NCI-H2107 (cell line): ENCODE data around the gene ITGB7.
A peak's percentile ranks its signal among the peaks of the same experiment; 100 is the strongest.

ENCODE experiments used
- DNase-seq: peaks from one replicate; lab custom pipeline; 2025; lab: John Stamatoyannopoulos, UW

ITGB7 gene

DNA sequence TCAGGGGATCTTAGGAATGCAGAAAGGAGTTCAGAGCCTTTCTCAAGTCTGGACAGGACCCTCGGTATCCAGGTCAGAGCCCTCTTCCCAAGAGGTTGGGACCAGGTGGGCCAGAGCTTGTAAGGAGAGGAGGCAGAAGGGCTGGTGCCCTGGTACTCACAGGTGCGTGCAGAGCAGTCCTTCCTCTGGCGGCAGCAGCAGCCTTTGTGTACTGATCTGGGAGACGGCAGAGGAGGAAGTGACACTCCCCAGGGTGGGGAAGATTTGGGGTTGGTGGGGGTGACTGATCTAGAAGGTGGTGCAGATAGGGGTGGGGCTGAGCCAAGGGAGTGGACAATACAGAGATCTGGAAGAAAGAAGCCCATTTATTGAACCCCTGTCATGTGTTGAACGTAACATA is at the start of gene ITGB7:
ITGB7 (minus strand) TSS at position 210 of the 400 bp plus-strand sequence. CDS start 6,808 bp downstream, outside the sequence.
- no peak for DNase-seq

GRCh38 chr12:53255996-53256395 is 48.9 kb upstream of the ITGB7 start:
- DNase-seq = no peak

- no peak for DNase-seq
Observed at GRCh38 chr12:53254816-53255545, 47.9 kb upstream of the ITGB7 start.

- DNase-seq = no peak
Observed at GRCh38 chr12:53253298-53253697, 46.2 kb upstream of the ITGB7 start.

DNA sequence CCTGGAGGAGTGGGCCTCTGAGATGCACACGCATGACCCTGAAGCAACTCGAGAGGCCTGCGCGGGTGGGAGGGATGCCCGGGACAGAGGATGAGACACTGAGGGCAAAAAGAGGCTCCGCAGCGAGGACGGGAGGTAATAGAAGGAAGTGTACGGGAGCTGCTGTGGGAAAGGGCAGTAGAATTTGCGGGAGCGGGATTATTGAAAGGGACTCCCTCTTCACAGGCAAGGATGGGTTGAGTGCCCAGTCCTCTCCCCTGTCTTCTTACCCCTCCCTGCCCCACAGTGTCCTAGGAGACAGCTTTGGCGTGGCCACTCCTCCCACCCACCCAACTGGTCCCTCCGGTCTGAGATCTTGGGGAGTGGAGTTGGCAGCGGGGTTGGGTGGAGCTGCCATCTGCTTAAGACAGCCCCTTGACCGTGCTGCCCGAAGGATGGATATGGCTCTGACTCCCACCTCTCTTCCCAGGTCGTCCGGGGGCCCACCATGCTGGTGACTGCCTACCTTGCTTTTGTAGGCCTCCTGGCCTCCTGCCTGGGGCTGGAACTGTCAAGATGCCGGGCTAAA is 45.4 kb upstream of the ITGB7 start:
- no peak for DNase-seq

DNA sequence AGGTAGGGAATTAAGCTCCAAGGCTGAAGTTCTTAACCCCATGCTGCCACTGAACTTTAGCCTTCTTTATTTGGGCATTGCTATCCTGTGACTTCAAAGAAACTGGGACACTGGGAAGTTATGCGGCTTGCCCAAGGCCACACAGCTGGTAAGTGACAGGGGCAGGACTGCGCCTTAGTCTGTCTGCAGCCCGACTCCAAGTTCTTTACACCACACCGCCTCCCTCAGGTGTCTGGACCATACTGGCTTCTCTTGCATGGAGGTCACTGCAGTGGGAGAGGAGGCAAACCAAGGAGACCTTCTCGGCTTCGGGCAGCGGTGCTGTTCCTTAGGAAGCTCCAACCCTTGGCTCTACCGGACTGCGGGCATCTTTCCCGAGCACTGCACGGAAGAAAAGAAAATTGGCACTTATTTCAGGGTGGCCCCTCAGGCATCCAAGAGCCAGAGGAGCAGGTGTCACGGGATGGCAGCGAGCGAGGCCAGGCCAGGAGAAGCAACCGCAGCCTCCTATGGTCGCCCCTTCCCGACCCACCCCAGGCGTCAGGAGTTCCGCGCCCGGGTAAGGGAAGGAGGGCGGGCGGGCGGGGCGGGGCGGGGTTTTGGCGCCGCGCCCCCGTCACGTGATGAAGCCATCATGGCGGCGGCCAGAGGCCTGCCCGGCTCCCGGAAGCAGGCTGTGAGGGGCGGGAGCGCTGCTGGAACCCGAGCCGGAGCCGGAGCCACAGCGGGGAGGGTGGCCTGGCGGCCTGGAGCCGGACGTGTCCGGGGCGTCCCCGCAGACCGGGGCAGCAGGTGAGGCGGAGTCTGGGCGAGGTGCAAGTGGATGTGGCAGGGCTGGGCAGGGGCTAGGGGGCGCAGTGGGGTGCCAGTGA is 44.7 kb upstream of the ITGB7 start:
- peak; percentile 64 for DNase-seq

- no peak for DNase-seq
Observed at GRCh38 chr12:53245286-53245685, 38.2 kb upstream of the ITGB7 start.

DNA sequence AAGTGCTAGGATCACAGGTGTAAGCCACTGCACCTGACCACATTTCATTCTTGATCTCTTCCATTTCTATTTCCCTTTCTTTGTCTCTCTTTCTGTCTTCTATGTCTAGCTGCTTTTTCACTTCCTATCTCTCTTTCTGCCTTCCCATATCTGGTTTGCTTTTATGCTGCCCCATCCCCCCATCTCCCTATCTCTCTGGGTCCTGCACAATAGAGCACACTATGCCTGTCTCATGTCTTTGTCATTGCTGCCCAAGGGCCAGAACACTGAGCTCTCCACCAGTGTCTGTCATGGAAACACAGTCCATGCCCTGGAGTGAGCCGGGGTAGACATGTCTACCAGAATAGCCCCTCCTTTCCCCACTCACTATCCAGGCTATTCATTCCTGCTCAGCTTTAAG is 37.3 kb upstream of the ITGB7 start:
- no peak for DNase-seq

DNA sequence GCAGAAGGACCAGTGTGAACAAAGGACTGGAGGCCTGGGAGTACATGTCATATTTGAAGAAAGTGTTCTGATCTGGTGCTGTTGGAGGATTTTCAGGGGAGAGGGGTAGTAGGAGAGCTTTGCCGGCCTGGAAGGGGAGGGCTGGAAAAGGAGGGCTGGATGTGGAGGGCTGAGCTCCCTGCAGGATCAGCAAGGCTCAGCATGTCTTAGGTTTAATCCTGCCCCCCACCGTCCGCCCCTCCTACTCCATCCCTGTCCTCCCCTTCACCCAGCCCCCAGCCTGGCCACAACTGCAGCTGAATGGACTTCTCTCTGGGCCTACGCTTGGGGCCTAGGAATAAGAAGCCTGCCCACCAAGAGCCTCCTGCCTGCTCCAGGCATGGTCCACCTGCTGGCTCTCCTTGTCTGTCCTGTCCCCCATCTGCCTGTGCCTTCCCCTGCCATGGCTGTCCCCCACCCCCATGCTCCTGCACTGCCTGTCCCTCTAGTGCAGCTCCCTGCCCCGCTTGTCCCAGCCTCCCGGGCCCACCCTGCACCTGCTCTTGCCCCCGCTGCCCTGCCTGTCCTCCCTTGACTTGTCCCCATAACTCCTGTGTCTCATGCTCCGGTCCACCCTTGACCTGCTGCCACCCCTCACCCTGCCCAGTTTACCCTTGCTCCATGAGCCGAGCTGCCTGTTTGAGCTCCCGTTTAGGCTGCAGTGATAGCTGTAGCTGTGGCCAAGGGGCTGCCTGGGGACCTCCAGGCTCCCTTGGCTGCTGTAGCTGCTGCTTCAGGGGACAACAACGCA is 34.8 kb upstream of the ITGB7 start:
- no peak for DNase-seq

- no peak for DNase-seq
Observed at GRCh38 chr12:53239643-53240258, 32.7 kb upstream of the ITGB7 start.

GRCh38 chr12:53236443-53237111 is 29.5 kb upstream of the ITGB7 start:
- no peak for DNase-seq

- no peak for DNase-seq
Observed at GRCh38 chr12:53235742-53236442, 28.8 kb upstream of the ITGB7 start.

GRCh38 chr12:53235164-53235563 is 28.1 kb upstream of the ITGB7 start:
- no peak for DNase-seq

GRCh38 chr12:53234271-53234914 is 27.3 kb upstream of the ITGB7 start:
- DNase-seq = no peak

DNA sequence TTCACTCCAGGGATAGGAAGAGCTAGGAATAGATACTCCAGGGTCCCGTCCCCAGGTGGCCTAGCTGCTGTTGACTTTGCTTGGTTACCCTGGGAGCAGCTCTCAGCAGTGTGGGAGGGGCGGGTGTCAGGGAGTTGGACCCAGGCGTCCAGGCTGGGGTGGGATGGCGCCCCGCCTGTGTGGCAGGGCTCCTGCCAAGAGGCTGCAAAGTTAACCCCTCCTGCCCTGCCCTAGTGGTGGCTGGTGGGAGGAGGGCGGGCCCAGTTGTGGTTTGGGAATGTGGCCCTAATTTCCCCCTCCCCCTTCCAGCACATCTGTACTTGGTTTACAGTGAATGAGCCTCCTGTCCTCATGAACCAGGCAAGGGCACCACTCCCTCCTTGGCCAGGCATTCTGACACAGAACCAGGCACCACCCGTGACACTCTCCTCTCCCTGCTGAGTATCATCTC is 26.6 kb upstream of the ITGB7 start:
- DNase-seq = no peak

DNA sequence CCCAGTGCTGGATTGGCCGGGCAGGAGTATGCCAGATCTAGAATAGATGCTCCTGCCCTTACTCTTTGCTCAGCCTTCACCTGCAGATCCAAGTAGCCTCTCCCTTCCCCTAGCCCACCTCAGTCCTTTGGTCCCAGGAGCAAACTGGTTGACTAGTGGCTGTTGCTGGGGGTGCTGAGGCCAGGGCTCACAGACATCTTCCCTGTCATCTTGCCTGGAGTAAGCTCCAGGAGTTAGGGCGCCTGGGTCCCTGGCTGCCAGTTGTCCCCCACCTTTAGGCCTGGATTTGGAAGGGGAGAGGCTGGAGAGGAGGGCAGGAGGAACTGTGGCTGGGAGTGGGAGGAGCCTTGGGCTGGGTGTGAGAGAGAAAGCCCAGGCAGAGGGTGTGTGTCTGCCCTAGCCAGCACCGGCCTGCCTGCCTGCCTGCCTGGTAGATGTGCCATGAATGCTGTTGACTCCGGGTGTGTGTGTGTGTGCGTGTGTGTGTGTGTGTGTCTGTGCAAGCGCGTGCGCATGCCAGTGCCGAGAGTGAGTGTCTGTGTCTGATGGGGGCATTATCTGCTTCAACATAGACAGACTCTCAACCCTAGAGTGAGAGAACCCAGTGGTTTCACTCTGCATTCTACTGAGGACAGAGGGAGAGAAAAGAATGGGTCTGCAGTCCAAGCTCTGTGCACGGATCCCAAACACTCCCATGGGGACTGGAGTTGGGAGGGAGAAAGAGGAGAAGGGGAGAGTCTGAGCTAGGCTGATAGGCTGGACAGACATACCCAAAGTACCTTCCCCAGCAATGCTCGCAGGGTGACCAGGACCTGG is 25.8 kb upstream of the ITGB7 start:
- no peak for DNase-seq

- DNase-seq = no peak
Observed at GRCh38 chr12:53231921-53232645, 25.0 kb upstream of the ITGB7 start, which contains the start of gene RARG. Gene RARG, minus strand, starts transcription at chr12:53232209. Its CDS starts 4,664 bp downstream, at chr12:53227545.

DNA sequence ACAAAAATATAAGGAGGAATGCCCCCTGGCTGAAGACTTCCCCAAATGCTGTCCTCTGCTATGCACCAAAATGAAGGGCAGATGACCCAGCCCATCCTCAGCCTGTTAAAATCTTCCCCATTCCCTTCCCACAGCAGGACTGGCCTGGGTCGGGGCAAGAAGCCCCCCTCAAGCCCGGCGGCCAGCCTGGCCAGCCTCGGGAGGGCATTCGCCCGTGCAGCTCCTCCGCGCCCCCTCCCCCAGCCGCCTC is 24.5 kb upstream of the ITGB7 start:
- no peak for DNase-seq
